GM12872 (cell line): Measurements from ENCODE around the gene PDE6H.

Source experiments
- CTCF ChIP-seq: IDR thresholded peaks from 3 replicates; pipeline ENCODE4 v1.5.1; 2011; ENCODE audit warnings: low read depth, mild to moderate bottlenecking, low read length, moderate library complexity; ENCODE audit not compliant: insufficient read depth

The PDE6H gene

GRCh38 chr12:14970473-14970872, 2.4 kb upstream of the PDE6H start:
- TF ChIP-seq CTCF = no peak

GRCh38 chr12:14974633-14975032, 1.8 kb downstream of the PDE6H start:
- TF ChIP-seq CTCF = no peak

- TF ChIP-seq CTCF = no peak
Observed at GRCh38 chr12:14975457-14975856, 2.6 kb downstream of the PDE6H start.

DNA sequence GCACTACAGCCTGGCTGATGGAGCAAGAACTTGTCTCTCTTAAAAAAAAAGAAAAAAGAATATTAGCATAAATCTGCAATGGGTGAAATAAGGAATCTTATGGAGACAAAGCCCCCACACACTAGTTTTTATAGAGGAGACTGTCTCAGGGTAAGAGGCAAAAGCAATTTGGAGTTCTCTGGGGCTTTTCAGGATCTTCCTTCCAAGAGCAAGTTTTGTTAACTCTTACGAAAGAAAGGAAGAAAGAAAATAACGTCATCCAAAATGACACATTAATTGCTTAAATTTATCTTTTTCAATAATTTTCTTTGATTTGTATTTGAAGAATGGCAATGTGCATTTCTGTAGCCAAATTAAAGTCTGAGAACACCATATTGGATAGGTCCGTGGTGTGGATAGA, 3.8 kb downstream of the PDE6H start:
- TF ChIP-seq CTCF = no peak

DNA sequence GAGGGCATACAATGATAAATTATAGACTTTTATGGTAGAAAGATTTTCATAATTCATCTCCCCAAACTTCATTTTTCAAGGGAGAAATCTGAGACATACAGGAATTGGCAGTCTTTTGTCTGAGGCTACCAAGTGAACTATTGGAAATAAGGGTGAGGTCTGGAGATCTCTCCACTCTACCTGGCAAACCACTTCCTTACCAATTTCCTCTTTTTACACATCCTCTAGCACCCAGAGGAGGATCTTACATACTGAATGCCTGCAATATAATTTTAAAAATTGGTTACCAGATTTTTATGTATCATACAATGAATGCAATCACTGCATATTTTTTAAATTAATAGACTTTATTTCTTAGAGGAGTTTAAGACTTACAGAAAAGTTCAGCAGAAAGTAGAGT, 6.6 kb downstream of the PDE6H start:
- TF ChIP-seq CTCF = no peak

- no peak for TF ChIP-seq CTCF
Observed at GRCh38 chr12:14981049-14981448, 8.2 kb downstream of the PDE6H start.

DNA sequence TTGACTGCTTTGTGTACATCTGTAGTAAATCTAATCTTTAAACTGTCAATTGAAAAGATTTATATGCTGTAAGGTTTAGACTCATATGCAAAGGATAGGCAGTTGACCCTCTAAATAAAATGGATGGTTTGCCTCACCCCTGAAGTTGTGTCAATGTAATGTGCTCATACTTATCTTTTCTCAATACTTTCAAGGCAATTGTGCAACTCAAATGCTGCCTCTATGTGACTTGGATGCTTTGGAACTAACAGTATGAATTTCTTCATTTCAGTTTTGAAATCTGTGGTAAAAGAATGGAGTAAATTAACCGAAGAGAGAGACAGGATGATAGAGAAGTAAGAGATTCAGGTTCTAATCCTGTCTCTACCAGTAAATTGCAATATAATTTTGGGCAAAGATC, 9.7 kb downstream of the PDE6H start:
- TF ChIP-seq CTCF = no peak

DNA sequence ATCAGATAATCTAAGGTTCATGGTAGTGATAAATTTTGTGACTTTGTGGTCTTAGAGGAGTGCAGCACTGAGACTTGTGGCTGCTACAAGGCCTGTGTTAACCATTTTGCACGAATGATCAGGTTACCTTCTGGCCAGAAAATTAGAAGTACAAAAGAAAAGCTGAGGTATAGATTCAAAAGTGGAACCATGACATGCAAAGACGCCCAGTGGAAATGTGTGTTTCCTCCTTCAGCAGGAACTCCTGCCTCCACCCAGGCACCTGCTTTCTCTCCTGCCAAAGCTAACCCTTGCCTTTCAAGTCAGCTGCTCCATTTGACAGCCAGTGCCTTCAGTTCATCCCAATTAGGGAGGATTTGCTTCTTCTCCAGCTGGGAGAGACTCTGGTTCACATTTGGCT, 10.1 kb downstream of the PDE6H start:
- TF ChIP-seq CTCF = no peak
